ENCODE results near the gene MBL2. TPM values are rescaled to one million over a fixed set of nuclear protein-coding genes. Genes with fewer than 3 reads are reported as not detected.

MBL2 gene
- total and polyA plus RNA-seq, 2 donors (not counting 1 experiment from before 2014, with no cell fraction given), result not detected

- no peaks in the 10 kb centered on the region for H3K4me1 ChIP-seq (ENCODE audit: control insufficient read depth in 2 of 2, insufficient read depth in 2 of 2, low read length in 2 of 2)
- H2AFZ ChIP-seq (ENCODE audit: insufficient read depth, low read depth, low read length, poor library complexity, severe bottlenecking), result no peak overlapping the region
- no peak overlapping the region for H3K4me2 ChIP-seq (replicated peaks; ENCODE audit: low read depth, low read length, poor library complexity, severe bottlenecking)
- CTCF ChIA-PET, result no interaction called here
- Mint-ChIP-seq H3K27ac (no peak overlapping the region), H3K4me3 (no peak overlapping the region), H3K27me3 (no peaks in the 10 kb centered on the region), H3K4me1 (no peaks in the 10 kb centered on the region), H3K9me3 (ENCODE audit: insufficient read depth) (no peaks in the 10 kb centered on the region)
- DNase-seq, result no peak
- intact Hi-C loops (cut with micrococcal nuclease), result no loop called here
- no peak overlapping the region for H3K27ac ChIP-seq (ENCODE audit: low read length in 2 of 2)
- no peaks in the 10 kb centered on the region for H4K20me1 ChIP-seq (ENCODE audit: control insufficient read depth, insufficient read depth, low read length, poor library complexity, severe bottlenecking)
- POLR2A ChIA-PET, result no interaction called here
- no peaks in the 10 kb centered on the region for H3K27me3 ChIP-seq (replicated peaks in 1 of 4; ENCODE audit: control extremely low read depth in 1 of 4, control insufficient read depth in 3 of 4, insufficient read depth in 4 of 4, low read length in 3 of 4)
- no CpG with 5 or more reads among the region's 3 CpGs for WGBS (ENCODE audit: insufficient coverage)
- no peak overlapping the region for H3K4me3 ChIP-seq (ENCODE audit: control extremely low read depth in 1 of 5, extremely low read depth in 1 of 5, insufficient read depth in 1 of 5, low read depth in 2 of 5, low read length in 4 of 5)
- no peak overlapping the region for H3K9ac ChIP-seq (ENCODE audit: low read length)
- H3K79me2 ChIP-seq (ENCODE audit: control insufficient read depth, insufficient read depth, low read length), result no peaks in the 10 kb centered on the region
- ATAC-seq (ENCODE audit: low read depth), result no peak
- no peak for TF ChIP-seq EZH2 (IDR thresholded peaks at IDR 0.05; ENCODE audit: borderline replicate concordance, insufficient read depth, low read depth, low read length, poor library complexity, severe bottlenecking)
- TF ChIP-seq, protein P1, sequence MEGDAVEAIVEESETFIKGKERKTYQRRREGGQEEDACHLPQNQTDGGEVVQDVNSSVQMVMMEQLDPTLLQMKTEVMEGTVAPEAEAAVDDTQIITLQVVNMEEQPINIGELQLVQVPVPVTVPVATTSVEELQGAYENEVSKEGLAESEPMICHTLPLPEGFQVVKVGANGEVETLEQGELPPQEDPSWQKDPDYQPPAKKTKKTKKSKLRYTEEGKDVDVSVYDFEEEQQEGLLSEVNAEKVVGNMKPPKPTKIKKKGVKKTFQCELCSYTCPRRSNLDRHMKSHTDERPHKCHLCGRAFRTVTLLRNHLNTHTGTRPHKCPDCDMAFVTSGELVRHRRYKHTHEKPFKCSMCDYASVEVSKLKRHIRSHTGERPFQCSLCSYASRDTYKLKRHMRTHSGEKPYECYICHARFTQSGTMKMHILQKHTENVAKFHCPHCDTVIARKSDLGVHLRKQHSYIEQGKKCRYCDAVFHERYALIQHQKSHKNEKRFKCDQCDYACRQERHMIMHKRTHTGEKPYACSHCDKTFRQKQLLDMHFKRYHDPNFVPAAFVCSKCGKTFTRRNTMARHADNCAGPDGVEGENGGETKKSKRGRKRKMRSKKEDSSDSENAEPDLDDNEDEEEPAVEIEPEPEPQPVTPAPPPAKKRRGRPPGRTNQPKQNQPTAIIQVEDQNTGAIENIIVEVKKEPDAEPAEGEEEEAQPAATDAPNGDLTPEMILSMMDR (IDR thresholded peaks at IDR 0.05), result no peak
- H3K9me3 ChIP-seq (ENCODE audit: control extremely low read depth in 1 of 3, control insufficient read depth in 2 of 3, insufficient read depth in 1 of 3, low read length in 2 of 3), result no peaks in the 10 kb centered on the region
- H3K36me3 ChIP-seq (replicated peaks in 1 of 2; ENCODE audit: control extremely low read depth in 1 of 2, control insufficient read depth in 1 of 2, extremely low read depth in 1 of 2, insufficient read depth in 2 of 2, low read length in 1 of 2), result no peaks in the 10 kb centered on the region
Observed at GRCh38 chr10:52742731-52743130, 29.9 kb downstream of the MBL2 start.

DNA sequence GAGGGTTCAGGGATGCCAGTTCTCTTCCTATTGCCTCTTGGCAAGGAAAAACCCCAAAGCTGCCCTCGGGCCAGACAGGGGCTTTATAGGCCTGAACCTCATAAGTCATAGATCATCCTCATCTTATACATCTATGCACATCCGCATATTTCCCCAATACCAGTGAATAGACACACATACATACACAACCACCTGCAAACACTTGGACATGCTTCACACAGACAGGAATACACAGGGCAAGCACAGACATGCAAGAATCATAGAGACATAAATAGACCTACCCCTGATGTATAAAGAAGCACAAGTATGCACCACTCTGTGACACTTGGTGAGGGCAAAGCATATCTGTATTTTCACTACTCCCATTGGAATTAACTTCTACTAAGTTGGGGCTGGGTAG is 30.7 kb downstream of the MBL2 start:
- H3K4me3 ChIP-seq (ENCODE audit: control extremely low read depth in 1 of 5, extremely low read depth in 1 of 5, insufficient read depth in 1 of 5, low read depth in 2 of 5, low read length in 4 of 5), result no peak overlapping the region
- H3K36me3 ChIP-seq (replicated peaks in 1 of 2; ENCODE audit: control extremely low read depth in 1 of 2, control insufficient read depth in 1 of 2, extremely low read depth in 1 of 2, insufficient read depth in 2 of 2, low read length in 1 of 2), result no peaks in the 10 kb centered on the region
- H3K27me3 Mint-ChIP-seq, result no peaks in the 10 kb centered on the region
- no peak for TF ChIP-seq EZH2 (IDR thresholded peaks at IDR 0.05; ENCODE audit: borderline replicate concordance, insufficient read depth, low read depth, low read length, poor library complexity, severe bottlenecking)
- TF ChIP-seq, protein P1 (IDR thresholded peaks at IDR 0.05), result no peak
- no peaks in the 10 kb centered on the region for H3K9me3 ChIP-seq (ENCODE audit: control extremely low read depth in 1 of 3, control insufficient read depth in 2 of 3, insufficient read depth in 1 of 3, low read length in 2 of 3)
- H3K27me3 ChIP-seq (replicated peaks in 1 of 4; ENCODE audit: control extremely low read depth in 1 of 4, control insufficient read depth in 3 of 4, insufficient read depth in 4 of 4, low read length in 3 of 4), result no peaks in the 10 kb centered on the region
- CTCF ChIA-PET, result interaction anchor here (2.2 kb wide), 1 partner anchor 8 kb away, joined by 8 read pairs; no protein-coding TSS in a partner anchor
- DNase-seq (no peak), ATAC-seq (ENCODE audit: low read depth) (no peak)
- no peaks in the 10 kb centered on the region for H3K9me3 Mint-ChIP-seq (ENCODE audit: insufficient read depth)
- H3K4me1 Mint-ChIP-seq, result no peaks in the 10 kb centered on the region
- no peak overlapping the region for H2AFZ ChIP-seq (ENCODE audit: insufficient read depth, low read depth, low read length, poor library complexity, severe bottlenecking)
- WGBS (ENCODE audit: insufficient coverage), result 95% methylated on average over 2 of the region's 2 CpGs
- no peak overlapping the region for H3K27ac Mint-ChIP-seq
- H3K4me1 ChIP-seq (ENCODE audit: control insufficient read depth in 2 of 2, insufficient read depth in 2 of 2, low read length in 2 of 2), result no peaks in the 10 kb centered on the region
- intact Hi-C loops (cut with micrococcal nuclease), result no loop called here
- H3K79me2 ChIP-seq (ENCODE audit: control insufficient read depth, insufficient read depth, low read length), result no peaks in the 10 kb centered on the region
- no peak overlapping the region for H3K27ac ChIP-seq (ENCODE audit: low read length in 2 of 2)
- POLR2A ChIA-PET, result no interaction called here
- no peak overlapping the region for H3K9ac ChIP-seq (ENCODE audit: low read length)
- no peak overlapping the region for H3K4me2 ChIP-seq (replicated peaks; ENCODE audit: low read depth, low read length, poor library complexity, severe bottlenecking)
- H3K4me3 Mint-ChIP-seq, result no peak overlapping the region
- no peaks in the 10 kb centered on the region for H4K20me1 ChIP-seq (ENCODE audit: control insufficient read depth, insufficient read depth, low read length, poor library complexity, severe bottlenecking)

All from B cell (primary cell).